ENCODE data around the gene FNDC11. TPM values are rescaled to one million over a fixed set of nuclear protein-coding genes. Genes with fewer than 3 reads are reported as not detected.

Gene FNDC11
- total and polyA plus RNA-seq, 8 donors = 0.06 to 0.35 (median 0.17) TPM; not detected in 2

GRCh38 chr20:63533388-63533787, 20.6 kb upstream of the FNDC11 start:
- Histone ChIP-seq H3K27me3 (no peaks in the 10 kb centered on the region), H3K36me3 (no peaks in the 10 kb centered on the region), H3K27ac (no peak overlapping the region), H3K4me3 (no peak overlapping the region), H3K9me3 (no peaks in the 10 kb centered on the region), H3K4me1 (peaks cover 0 to 7% (median 1%) of the 10 kb centered on the region in 3 donors)
- WGBS, 2 donors = 75 to 79% methylated on average over 14 of the region's 14 CpGs
- ATAC-seq (no peak), DNase-seq (peak in 3 of 6 donors; percentile 16 to 57 (median 26)), FAIRE-seq (no peak)
- no peak for TF ChIP-seq CTCF (IDR thresholded peaks at IDR 0.05)
- intact Hi-C loops (cut with DNase I) = no loop called here

DNA sequence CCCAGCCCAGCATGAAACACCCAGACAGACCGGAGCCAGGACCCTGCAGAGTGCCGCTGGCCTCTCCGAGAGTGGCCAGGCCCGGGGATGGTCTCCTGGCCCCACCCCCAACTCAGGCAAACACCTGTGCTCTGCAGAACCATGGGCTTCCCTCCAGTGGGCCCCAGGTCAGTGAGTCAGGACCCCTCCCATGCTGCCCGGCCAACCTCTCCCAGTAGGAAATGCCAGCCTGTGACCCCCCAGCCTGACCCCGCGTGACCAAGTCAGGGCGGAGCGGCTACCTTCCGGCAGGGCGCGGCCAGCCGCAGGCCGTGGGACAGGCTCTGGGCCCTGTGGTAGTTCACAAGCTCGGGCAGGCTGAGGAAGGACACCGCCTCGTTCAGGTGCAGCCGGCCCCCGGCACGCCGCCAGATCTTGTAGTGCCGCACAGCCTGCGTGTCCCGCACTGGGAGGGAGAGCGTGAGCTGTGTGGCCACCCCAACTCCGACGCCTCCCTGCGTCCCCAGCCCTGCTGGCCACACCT, 20.0 kb upstream of the FNDC11 start:
- H3K27me3 ChIP-seq = no peaks in the 10 kb centered on the region
- DNase-seq (peak; percentile 65 to 92 (median 79)), FAIRE-seq (no peak), ATAC-seq (peak in 3 of 4 donors; percentile 1 to 28 (median 6))
- H3K4me1 ChIP-seq = peaks cover under 1 to 8% (median 7%) of the 10 kb centered on the region in 3 donors
- TF ChIP-seq CTCF (IDR thresholded peaks at IDR 0.05) = no peak
- H3K4me3 ChIP-seq = no peak overlapping the region
- WGBS, 2 donors = 40 to 42% methylated on average over 25 to 28 of the region's 28 CpGs
- H3K9me3 ChIP-seq = no peaks in the 10 kb centered on the region
- peak overlapping the region in 2 of 4 donors; percentile 30 to 52 for H3K27ac ChIP-seq
- no peaks in the 10 kb centered on the region for H3K36me3 ChIP-seq
- intact Hi-C loops (cut with DNase I) = no loop called here

GRCh38 chr20:63534427-63534830, 19.5 kb upstream of the FNDC11 start:
- no peak for TF ChIP-seq CTCF (IDR thresholded peaks at IDR 0.05)
- Histone ChIP-seq H3K36me3 (no peaks in the 10 kb centered on the region), H3K27me3 (no peaks in the 10 kb centered on the region), H3K27ac (peak overlapping the region in 2 of 4 donors; percentile 30 to 52), H3K4me1 (peaks cover 4 to 10% (median 10%) of the 10 kb centered on the region in 3 donors), H3K9me3 (no peaks in the 10 kb centered on the region), H3K4me3 (no peak overlapping the region)
- ATAC-seq (no peak), FAIRE-seq (no peak), DNase-seq (no peak)
- WGBS, 2 donors = 48 to 54% methylated on average over 12 of the region's 12 CpGs
- intact Hi-C loops (cut with DNase I) = no loop called here

DNA sequence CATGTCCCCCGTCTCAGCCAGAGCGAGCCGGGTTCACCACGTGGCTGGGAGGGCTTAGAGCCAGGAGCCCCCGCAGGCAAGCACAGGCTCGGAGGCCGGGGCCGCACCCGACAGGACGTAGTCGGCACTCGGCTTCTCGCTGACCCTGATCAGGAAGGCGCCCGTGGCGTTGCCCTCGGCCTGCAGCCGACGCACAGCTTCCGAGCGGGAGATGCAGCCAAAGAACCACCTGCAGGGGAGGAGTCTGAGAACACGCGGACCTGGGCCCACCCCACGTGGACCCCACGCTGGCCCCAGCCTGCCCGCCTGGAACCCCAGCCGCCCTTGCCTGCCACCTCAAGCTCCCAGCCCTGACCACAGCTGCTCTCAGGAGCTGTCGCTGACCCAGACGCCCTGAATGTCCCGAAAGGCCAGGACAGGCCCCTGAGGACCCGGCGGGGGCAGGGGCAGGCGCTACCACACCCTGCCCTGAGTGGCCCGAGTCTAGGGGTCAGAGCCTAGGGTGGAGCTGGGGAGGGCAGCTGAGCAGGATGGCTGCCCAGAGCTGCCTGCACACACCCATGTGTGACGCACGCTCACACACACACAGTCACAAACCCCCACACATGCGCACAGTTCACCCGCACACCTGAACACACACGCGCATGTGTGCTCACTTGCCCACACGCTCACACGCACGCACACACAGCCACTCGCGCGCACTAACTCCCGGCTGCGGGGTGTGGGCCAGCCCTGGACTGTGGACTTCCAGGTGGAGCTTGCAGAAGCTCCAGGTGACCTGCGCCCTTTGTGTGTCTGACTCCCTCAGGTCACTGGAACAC, 18.9 kb upstream of the FNDC11 start:
- ATAC-seq = no peak
- Histone ChIP-seq H3K27ac (no peak overlapping the region), H3K4me3 (no peak overlapping the region)

More for the DNA sequence above, 18.9 kb upstream of the FNDC11 start:
- peaks cover 4 to 10% (median 10%) of the 10 kb centered on the region in 3 donors for H3K4me1 ChIP-seq
- H3K27me3 ChIP-seq = no peaks in the 10 kb centered on the region
- FAIRE-seq = no peak
- 71 to 73% methylated on average over 49 of the region's 49 CpGs for WGBS, 2 donors
- no peak for TF ChIP-seq CTCF (IDR thresholded peaks at IDR 0.05)
- intact Hi-C loops (cut with DNase I) = loop anchor here in 1 of 3 donors (5.0 kb wide), 1 partner anchor 442 kb away; the partner anchor contains the start of gene SAMD10
- no peaks in the 10 kb centered on the region for H3K36me3 ChIP-seq
- DNase-seq = peak in 3 of 6 donors; percentile 56 to 86 (median 64)
- H3K9me3 ChIP-seq = no peaks in the 10 kb centered on the region
